C1 segment of cervical spinal cord (tissue), 14 donors: ENCODE measurements around the gene TFF3.
A peak's percentile ranks its signal among the peaks of the same experiment; 100 is the strongest.

Experiments used
- DNase-seq, 14 donors: peaks; one replicate each; lab custom pipeline; 2025; lab: John Stamatoyannopoulos, UW

The TFF3 gene

GRCh38 chr21:42266971-42267556 lies 48.1 kb downstream of the TFF3 start:
- no peak for DNase-seq

- no peak for DNase-seq
These were observed 49.9 kb downstream of the TFF3 start for GRCh38 chr21:42265231-42265812.

DNA sequence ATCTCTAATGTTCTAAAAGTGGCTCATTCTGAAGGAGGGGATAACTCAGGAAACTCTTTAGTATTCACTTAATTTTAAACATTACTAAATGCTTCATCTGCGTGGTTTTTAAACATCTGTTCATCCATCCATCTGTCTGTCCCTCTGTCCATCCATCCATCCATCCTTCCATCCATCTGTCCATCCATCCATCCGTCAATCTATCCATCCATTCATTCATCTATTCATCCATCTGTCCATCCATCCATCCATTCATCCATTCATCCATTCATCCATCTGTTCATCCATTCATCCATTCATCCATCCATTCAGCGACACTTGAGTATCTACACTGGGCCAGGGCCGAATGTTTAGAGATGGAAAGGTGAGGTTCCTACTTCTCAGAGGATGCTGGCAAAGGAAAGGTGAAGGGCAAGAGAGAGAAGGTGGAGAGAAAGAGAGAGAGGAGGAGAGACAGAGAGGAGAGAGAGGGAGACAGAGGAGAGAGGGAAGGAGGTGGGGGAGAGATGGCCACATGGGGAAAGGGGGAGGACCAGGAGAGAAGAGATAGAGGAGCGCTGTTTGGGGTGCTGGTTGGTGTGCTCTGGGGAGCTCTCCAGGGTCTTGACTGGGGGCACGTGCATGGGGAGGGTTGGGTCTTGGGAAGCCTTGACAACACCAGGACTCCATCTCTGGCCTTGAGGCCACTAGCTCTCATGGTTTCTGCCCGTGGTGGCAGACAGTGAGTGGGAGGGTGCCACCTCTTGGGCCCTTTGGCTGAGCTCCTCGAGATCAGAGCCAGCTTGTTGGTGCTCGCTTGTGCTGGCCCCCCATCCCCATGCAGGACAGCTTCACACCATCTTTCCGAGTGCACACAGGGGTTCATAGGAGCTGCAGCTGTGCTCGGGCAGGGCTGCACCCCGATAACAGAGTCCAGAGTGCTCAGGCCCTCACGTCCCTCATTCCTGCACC lies 50.7 kb downstream of the TFF3 start:
- DNase-seq: no peak

DNA sequence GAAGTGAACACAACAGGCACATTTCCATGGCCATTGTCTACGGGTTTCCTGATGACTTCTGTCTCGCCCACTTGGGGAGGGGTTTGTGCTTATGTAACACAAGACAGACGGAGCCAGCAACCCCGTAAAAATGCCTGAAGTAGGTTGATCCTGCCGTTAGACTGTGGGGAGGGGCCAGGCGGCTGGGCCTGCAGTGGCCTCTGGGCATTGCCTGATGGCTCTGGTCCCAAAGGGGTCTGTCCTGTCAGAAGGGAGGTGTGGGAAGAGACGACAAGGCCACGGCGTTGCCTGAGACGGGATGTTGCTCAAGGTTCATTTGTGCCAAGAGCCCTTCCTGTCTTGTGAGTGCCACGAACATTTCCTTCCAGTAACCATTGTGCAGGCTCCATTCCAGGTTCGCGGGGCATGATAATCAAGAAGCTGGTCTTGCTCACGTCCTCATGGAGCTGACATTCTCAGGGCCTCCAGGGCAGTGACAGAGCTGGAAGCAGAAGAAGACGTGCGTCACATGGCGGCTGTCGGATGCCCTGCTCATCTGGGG lies 51.5 kb downstream of the TFF3 start:
- no peak for DNase-seq

GRCh38 chr21:42262831-42263231 lies 52.4 kb downstream of the TFF3 start:
- DNase-seq: peak in 4 of 14 donors; percentile 18 to 74 (median 46)

- no peak for DNase-seq
These were observed 53.4 kb downstream of the TFF3 start for GRCh38 chr21:42261829-42262200.
